H9 (cell line): ENCODE data around the gene PAM. TPM values are rescaled to one million over a fixed set of nuclear protein-coding genes. Genes with fewer than 3 reads are reported as not detected.
A peak's percentile ranks its signal among the peaks of the same experiment; 100 is the strongest.
"Not testable (repeated sequence)": the region's sequence is repeated elsewhere in the genome, so short reads cannot be mapped to it uniquely, and the experiment has no call there.

Experiments used
- DNase-seq: peaks from one replicate; pipeline ENCODE4 v3.0.0-alpha.2; 2017
- H2AFZ ChIP-seq: one replicate; pipeline ENCODE4 v1.6.1; 2013; ENCODE audit warnings: mild to moderate bottlenecking, low read length, control low read depth, moderate library complexity
- H2AK5ac ChIP-seq: 2 replicates; pipeline ENCODE4 v1.6.1; 2013; ENCODE audit warnings: low read length, control low read depth, mixed read lengths; ENCODE audit not compliant: insufficient read length
- H2BK120ac ChIP-seq: one replicate; pipeline ENCODE4 v1.6.1; 2013; ENCODE audit warnings: low read depth, mild to moderate bottlenecking, low read length, control low read depth, inconsistent platforms; ENCODE audit not compliant: poor library complexity, severe bottlenecking
- H2BK12ac ChIP-seq: 2 replicates; pipeline ENCODE4 v1.6.1; 2013; ENCODE audit warnings: low read length, control low read depth, mixed read lengths, low read depth; ENCODE audit not compliant: insufficient read length
- H2BK15ac ChIP-seq: 2 replicates; pipeline ENCODE4 v1.6.1; 2013; ENCODE audit warnings: low read depth, low read length, control low read depth
- H2BK20ac ChIP-seq: one replicate; pipeline ENCODE4 v1.6.1; 2013; ENCODE audit warnings: low read depth, mild to moderate bottlenecking, low read length, control low read depth, inconsistent platforms; ENCODE audit not compliant: poor library complexity, severe bottlenecking
- H2BK5ac ChIP-seq: 2 replicates; pipeline ENCODE4 v1.6.1; 2013; ENCODE audit warnings: low read length, control low read depth, mixed read lengths; ENCODE audit not compliant: insufficient read length
- H3K14ac ChIP-seq: 2 replicates; pipeline ENCODE4 v1.6.1; 2013; ENCODE audit warnings: low read length, control low read depth; ENCODE audit not compliant: insufficient read depth
- H3K18ac ChIP-seq: 2 replicates; pipeline ENCODE4 v1.6.1; 2013; ENCODE audit warnings: low read depth, mild to moderate bottlenecking, mixed read lengths, low read length, control low read depth; ENCODE audit not compliant: insufficient read length
- H3K23ac ChIP-seq: 2 replicates; pipeline ENCODE4 v1.6.1; 2013; ENCODE audit warnings: low read length, control low read depth, mixed read lengths, low read depth; ENCODE audit not compliant: insufficient read length
- H3K23me2 ChIP-seq: 2 replicates; pipeline ENCODE4 v1.6.1; 2013; ENCODE audit warnings: low read depth, mild to moderate bottlenecking, mixed read lengths, low read length, control low read depth; ENCODE audit not compliant: insufficient read length, poor library complexity, severe bottlenecking
- H3K27ac ChIP-seq: 2 replicates; pipeline ENCODE4 v1.5.1; 2013; ENCODE audit warnings: low read length, control low read depth, mixed read lengths, low read depth; ENCODE audit not compliant: insufficient read length
- H3K27me3 ChIP-seq: 2 replicates; pipeline ENCODE4 v1.6.1; 2013; ENCODE audit warnings: low read length, control low read depth, inconsistent platforms; ENCODE audit not compliant: insufficient read depth
- H3K4ac ChIP-seq: 2 replicates; pipeline ENCODE4 v1.6.1; 2013; ENCODE audit warnings: low read depth, mild to moderate bottlenecking, control low read depth, inconsistent platforms, low read length, moderate library complexity
- H3K4me1 ChIP-seq: 2 replicates; pipeline ENCODE4 v1.6.1; 2013; ENCODE audit warnings: low read length, control low read depth, inconsistent platforms; ENCODE audit not compliant: insufficient read depth
- H3K4me2 ChIP-seq: 2 replicates; pipeline ENCODE4 v1.6.1; 2013; ENCODE audit warnings: low read length, control low read depth, mixed read lengths; ENCODE audit not compliant: insufficient read length, insufficient read depth
- H3K56ac ChIP-seq: 2 replicates; pipeline ENCODE4 v1.6.1; 2013; ENCODE audit warnings: low read depth, mild to moderate bottlenecking, mixed read lengths, low read length, control low read depth; ENCODE audit not compliant: insufficient read length
- H3K79me1 ChIP-seq: 2 replicates; pipeline ENCODE4 v1.6.1; 2013; ENCODE audit warnings: low read depth, mild to moderate bottlenecking, moderate library complexity, low read length, control low read depth, inconsistent platforms; ENCODE audit not compliant: insufficient read depth, poor library complexity, severe bottlenecking
- H3K79me2 ChIP-seq: 2 replicates; pipeline ENCODE4 v1.6.1; 2013; ENCODE audit warnings: low read length, control low read depth, inconsistent platforms; ENCODE audit not compliant: insufficient read depth
- H3K9ac ChIP-seq: 2 replicates; pipeline ENCODE4 v1.6.1; 2013; ENCODE audit warnings: low read length, control low read depth, mixed read lengths; ENCODE audit not compliant: insufficient read length; ENCODE audit errors: extremely low read depth
- H3K9me3 ChIP-seq: one replicate; pipeline ENCODE4 v1.6.1; 2013; ENCODE audit warnings: low read depth, low read length, inconsistent platforms; ENCODE audit not compliant: control insufficient read depth
- H3T11ph ChIP-seq: one replicate; pipeline ENCODE4 v1.6.1; 2013; ENCODE audit warnings: mild to moderate bottlenecking, low read length, control low read depth, inconsistent platforms
- H4K20me1 ChIP-seq: one replicate; pipeline ENCODE4 v1.6.1; 2013; ENCODE audit not compliant: control insufficient read depth, insufficient read length, insufficient read depth
- H4K5ac ChIP-seq: 2 replicates; pipeline ENCODE4 v1.6.1; 2013; ENCODE audit warnings: low read depth, mild to moderate bottlenecking, mixed read lengths, low read length, control low read depth; ENCODE audit not compliant: insufficient read length
- H4K8ac ChIP-seq: replicated peaks from 2 replicates; pipeline ENCODE4 v1.6.1; 2013; ENCODE audit warnings: low read length, control low read depth, mixed read lengths, low read depth; ENCODE audit not compliant: insufficient read length
- H4K91ac ChIP-seq: 2 replicates; pipeline ENCODE4 v1.6.1; 2013; ENCODE audit warnings: low read depth, mild to moderate bottlenecking, moderate library complexity, mixed read lengths, low read length, control low read depth; ENCODE audit not compliant: insufficient read length
- H3K27ac Mint-ChIP-seq, 3 experiments: 2 replicates in 2 of 3; 3 replicates in 1 of 3; pipeline ENCODE4 v1.8.0; 2020 to 2021; ENCODE audit warnings: mixed read lengths in 3 of 3, mild to moderate bottlenecking in 1 of 3, moderate library complexity in 1 of 3
- H3K27me3 Mint-ChIP-seq: 2 replicates; pipeline ENCODE4 v1.8.0; 2021; ENCODE audit warnings: low read depth, mild to moderate bottlenecking, moderate library complexity, mixed read lengths
- H3K36me3 Mint-ChIP-seq, 3 experiments: 2 replicates in 2 of 3; 3 replicates in 1 of 3; pipeline ENCODE4 v1.8.0; 2020 to 2021; ENCODE audit warnings: low read depth in 3 of 3, mixed read lengths in 3 of 3; ENCODE audit not compliant: insufficient read depth in 1 of 3
- H3K4me1 Mint-ChIP-seq, 2 experiments: 2 replicates each; pipeline ENCODE4 v1.8.0; 2020; ENCODE audit warnings: mixed read lengths in 2 of 2
- H3K4me3 Mint-ChIP-seq, 2 experiments: 2 replicates in 1 of 2; 3 replicates in 1 of 2; pipeline ENCODE4 v1.8.0; 2020 to 2021; ENCODE audit warnings: mild to moderate bottlenecking in 2 of 2, mixed read lengths in 2 of 2, moderate library complexity in 1 of 2
- H3K9me3 Mint-ChIP-seq, 2 experiments: 2 replicates in 1 of 2; 3 replicates in 1 of 2; pipeline ENCODE4 v1.8.0; 2020; ENCODE audit warnings: mild to moderate bottlenecking in 2 of 2, mixed read lengths in 2 of 2, moderate library complexity in 1 of 2
- WGBS: extraction: QIAGEN DNeasy Blood & Tissue Kit; methylation state at CpG from one replicate; pipeline ENCODE4 v1.1.7; 2013; ENCODE audit warnings: missing lambda C conversion rate, low lambda C conversion rate, mixed read lengths; ENCODE audit not compliant: insufficient read length; ENCODE audit errors: extremely low coverage; 5-methylcytosine and 5-hydroxymethylcytosine counted together
- total RNA-seq: library from RNA; stranded (reverse); gene quantifications from 2 replicates; pipeline ENCODE4 v1.2.1, GENCODE V29; 2021
- TF ChIP-seq, protein P1 (sequence below): fragments of 200-600 bp; sonication (generic); conservative IDR thresholded peaks from 3 replicates; pipeline ENCODE4 v1.8.0; 2021; ENCODE audit warnings: antibody characterized with exemption, mild to moderate bottlenecking

The PAM gene
- total RNA-seq, 1 experiment from 2014 or later, result 31.5 TPM

DNA sequence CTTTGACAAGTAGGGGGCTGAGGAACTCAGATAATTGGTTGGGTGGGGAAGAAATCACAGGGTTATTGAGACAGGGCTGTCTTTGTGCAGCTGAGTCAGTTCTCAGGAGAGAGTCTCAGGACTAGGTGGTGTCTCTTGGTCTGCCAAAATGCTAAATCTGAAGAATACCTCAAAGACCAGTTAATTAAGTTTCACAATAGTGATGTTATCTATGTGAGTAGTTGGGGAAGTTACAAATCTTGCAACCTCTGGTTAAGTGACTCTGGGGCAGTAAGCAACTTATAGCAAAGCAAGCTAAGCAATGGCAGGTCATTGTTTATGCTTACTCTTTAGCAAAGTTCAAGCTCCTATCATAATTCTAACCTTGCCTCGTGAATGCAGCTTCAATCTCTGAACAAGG is 311.2 kb downstream of the PAM start:
- H3K4me3 Mint-ChIP-seq, result no peak overlapping the region
- no peaks in the 10 kb centered on the region for H3K79me2 ChIP-seq
- H3K9me3 ChIP-seq, result no peaks in the 10 kb centered on the region
- H2BK15ac ChIP-seq, result no peak overlapping the region
- no peak overlapping the region for H2BK120ac ChIP-seq
- H2AK5ac ChIP-seq, result no peak overlapping the region
- no peaks in the 10 kb centered on the region for H3K9me3 Mint-ChIP-seq
- no peak overlapping the region for H3K56ac ChIP-seq
- H3K18ac ChIP-seq, result no peak overlapping the region
- no CpG with 5 or more reads among the region's 1 CpG for WGBS
- no peak overlapping the region for H2AFZ ChIP-seq
- no peaks in the 10 kb centered on the region for H3K23me2 ChIP-seq
- H2BK12ac ChIP-seq, result no peak overlapping the region
- no peak overlapping the region for H4K8ac ChIP-seq
- no peaks in the 10 kb centered on the region for H3K36me3 Mint-ChIP-seq
- no peak for DNase-seq
- H3K4ac ChIP-seq, result no peak overlapping the region
- no peaks in the 10 kb centered on the region for H3K79me1 ChIP-seq
- no peak overlapping the region for H3K23ac ChIP-seq
- no peaks in the 10 kb centered on the region for H4K20me1 ChIP-seq
- no peak overlapping the region for H2BK20ac ChIP-seq
- H2BK5ac ChIP-seq, result no peak overlapping the region
- H3K27me3 ChIP-seq, result no peaks in the 10 kb centered on the region
- H3K27ac Mint-ChIP-seq, result peak overlapping the region in 2 of 3 experiments; percentile 28 to 66; a peak in 2 of 7 replicates
- H4K5ac ChIP-seq, result no peak overlapping the region
- no peak overlapping the region for H3K4me2 ChIP-seq
- TF ChIP-seq, protein P1, sequence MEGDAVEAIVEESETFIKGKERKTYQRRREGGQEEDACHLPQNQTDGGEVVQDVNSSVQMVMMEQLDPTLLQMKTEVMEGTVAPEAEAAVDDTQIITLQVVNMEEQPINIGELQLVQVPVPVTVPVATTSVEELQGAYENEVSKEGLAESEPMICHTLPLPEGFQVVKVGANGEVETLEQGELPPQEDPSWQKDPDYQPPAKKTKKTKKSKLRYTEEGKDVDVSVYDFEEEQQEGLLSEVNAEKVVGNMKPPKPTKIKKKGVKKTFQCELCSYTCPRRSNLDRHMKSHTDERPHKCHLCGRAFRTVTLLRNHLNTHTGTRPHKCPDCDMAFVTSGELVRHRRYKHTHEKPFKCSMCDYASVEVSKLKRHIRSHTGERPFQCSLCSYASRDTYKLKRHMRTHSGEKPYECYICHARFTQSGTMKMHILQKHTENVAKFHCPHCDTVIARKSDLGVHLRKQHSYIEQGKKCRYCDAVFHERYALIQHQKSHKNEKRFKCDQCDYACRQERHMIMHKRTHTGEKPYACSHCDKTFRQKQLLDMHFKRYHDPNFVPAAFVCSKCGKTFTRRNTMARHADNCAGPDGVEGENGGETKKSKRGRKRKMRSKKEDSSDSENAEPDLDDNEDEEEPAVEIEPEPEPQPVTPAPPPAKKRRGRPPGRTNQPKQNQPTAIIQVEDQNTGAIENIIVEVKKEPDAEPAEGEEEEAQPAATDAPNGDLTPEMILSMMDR, result no peak
- no peak overlapping the region for H3K14ac ChIP-seq
- no peak overlapping the region for H3T11ph ChIP-seq
- no peaks in the 10 kb centered on the region for H3K4me1 ChIP-seq
- no peak overlapping the region for H4K91ac ChIP-seq
- no peak overlapping the region for H3K27ac ChIP-seq
- H3K9ac ChIP-seq, result no peak overlapping the region
- H3K4me1 Mint-ChIP-seq, result no peaks in the 10 kb centered on the region
- no peaks in the 10 kb centered on the region for H3K27me3 Mint-ChIP-seq

GRCh38 chr5:103073500-103073899 is 318.4 kb downstream of the PAM start:
- H3K56ac ChIP-seq, H3K27ac Mint-ChIP-seq, H3K27me3 Mint-ChIP-seq, H2BK120ac ChIP-seq, H3K4me2 ChIP-seq, H2AK5ac ChIP-seq, H3K27ac ChIP-seq, H4K5ac ChIP-seq, H4K91ac ChIP-seq, H3K14ac ChIP-seq, H3K4ac ChIP-seq, H3K4me3 Mint-ChIP-seq, H3K4me1 ChIP-seq, H2BK5ac ChIP-seq, H3K23ac ChIP-seq, H3K79me2 ChIP-seq, H3K23me2 ChIP-seq, H2BK12ac ChIP-seq, H4K20me1 ChIP-seq, H4K8ac ChIP-seq, H2AFZ ChIP-seq, DNase-seq, H3K9me3 ChIP-seq, H3T11ph ChIP-seq, H3K27me3 ChIP-seq, H3K9ac ChIP-seq, H3K79me1 ChIP-seq, H3K4me1 Mint-ChIP-seq, H2BK15ac ChIP-seq, H2BK20ac ChIP-seq, H3K18ac ChIP-seq: not testable (repeated sequence)
- H3K36me3 Mint-ChIP-seq, result peaks cover 10 to 33% (median 24%) of the 10 kb centered on the region in 3 experiments
- no CpG with 5 or more reads among the region's 4 CpGs for WGBS
- H3K9me3 Mint-ChIP-seq, result peaks cover 54 to 56% of the 10 kb centered on the region in 2 experiments
